ENCODE measurements around the gene NDOR1.

NDOR1 gene

DNA sequence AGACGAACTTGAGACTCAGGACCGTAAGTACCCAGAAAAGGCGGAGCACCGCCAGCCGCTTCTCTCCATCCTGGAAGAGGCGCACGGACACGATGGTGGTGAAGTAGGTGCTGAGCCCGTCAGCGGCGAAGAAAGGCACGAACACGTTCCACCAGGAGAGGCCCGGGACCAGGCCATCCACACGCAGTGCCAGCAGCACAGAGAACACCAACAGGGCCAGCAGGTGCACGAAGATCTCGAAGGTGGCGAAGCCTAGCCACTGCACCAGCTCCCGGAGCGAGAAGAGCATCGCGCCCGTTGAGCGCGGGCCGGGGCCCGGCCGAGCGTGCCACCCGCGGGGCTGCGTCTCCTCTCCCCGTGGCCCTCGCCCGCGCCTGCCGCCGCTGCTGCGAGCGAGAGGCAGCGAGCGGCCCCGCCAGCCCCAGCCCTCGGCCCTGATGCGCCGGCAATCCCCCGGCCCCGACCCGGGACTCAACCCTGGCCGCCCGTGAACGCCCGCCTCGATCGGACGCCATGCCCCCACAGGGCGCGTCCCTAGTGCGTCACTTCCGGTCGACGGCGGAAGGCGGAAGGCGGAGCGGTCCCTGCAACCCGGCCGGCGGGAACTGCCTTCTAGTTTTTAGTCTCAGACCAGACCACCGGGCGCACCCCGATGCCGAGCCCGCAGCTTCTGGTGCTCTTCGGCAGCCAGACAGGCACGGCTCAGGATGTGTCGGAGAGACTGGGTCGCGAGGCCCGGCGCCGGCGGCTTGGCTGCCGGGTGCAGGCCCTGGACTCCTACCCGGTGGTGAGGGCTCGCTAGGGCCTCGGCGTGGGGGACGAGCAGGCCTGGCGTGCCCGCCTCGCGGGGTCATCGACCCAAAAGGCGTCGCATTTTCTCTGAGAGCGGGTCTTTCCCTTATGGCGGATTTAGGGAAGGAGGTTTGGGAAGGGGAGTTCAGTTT, at the start of gene NDOR1, which contains the start of gene TMEM203:
Gene NDOR1 (plus strand): TSS at position 575 of the 944 bp plus-strand sequence. CDS start 78 bp downstream, at position 653.
Gene TMEM203 (minus strand): TSS at position 523 of the 944 bp plus-strand sequence. CDS start 234 bp downstream, at position 289.
- DNase-seq (ENCODE audit: low read depth in 3 of 3) = peak; percentile 93 to 94 (median 94)

DNA sequence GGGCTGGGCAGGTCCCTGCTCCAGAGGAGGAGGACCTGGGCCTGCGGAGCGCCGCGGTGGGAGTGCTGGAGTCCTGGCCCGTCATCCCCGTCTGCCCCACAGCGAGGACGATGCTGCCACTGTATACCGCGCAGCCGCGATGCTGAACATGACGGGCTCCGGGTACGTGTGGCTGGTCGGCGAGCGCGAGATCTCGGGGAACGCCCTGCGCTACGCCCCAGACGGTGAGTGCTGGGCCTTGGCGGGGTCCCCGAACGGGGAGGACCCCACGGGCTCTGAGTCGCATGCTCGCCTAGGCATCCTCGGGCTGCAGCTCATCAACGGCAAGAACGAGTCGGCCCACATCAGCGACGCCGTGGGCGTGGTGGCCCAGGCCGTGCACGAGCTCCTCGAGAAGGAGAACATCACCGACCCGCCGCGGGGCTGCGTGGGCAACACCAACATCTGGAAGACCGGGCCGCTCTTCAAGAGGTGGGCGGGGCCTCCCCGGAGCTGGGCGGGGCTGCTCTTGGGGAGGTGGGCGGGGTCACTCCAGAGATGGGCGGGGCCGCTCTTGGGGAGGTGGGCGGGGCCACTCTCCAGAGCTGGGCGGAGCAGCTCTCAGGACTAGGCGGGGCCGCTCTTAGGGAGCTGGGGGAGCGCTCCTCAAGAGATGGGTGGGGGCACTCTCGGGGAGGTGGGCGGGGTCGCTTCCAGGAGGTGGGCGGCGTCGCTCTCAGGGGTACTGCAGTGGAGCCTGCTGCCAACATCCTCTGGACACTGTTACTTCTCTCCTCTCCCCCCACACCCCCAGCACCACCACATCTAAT, 48.7 kb upstream of the NDOR1 start:
- peak; percentile 22 to 62 (median 31) for DNase-seq (ENCODE audit: low read depth in 3 of 3)

DNA sequence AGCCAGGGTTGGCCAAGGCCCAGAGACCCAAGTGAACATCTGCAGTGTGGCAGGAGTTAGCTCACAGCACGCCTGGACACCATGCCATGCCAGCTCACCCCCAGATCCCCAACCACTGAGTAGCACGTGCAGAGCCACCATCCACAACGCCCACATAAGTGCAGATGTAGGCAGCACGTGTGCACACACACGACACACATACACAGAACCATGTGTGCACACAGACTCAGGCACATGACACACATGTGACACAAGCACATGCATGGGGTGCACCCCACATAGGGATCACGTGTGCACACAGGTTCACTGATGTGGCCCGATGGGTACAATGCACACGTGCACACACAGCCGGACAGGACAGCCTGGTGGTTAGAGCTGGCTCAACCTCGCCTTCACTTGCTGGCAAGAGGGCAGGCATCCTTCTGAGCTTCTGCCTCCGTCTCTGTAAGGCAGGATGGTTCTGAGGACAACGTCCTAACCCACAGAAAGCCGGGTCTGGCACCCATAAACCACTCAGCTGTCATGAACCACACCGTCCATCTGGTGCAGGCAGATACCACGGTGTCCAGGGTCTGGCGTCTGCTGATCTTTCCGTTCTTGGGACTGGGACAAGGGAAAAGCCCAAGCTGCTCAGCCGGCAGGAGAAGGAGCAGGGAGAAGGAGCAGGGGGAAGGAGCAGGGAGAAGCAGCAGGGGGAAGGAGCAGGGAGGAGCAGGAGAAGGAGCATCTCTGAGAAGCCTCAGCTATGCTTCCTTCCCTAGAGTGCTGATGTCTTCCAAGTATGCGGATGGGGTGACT, 47.7 kb upstream of the NDOR1 start:
- DNase-seq (ENCODE audit: low read depth in 3 of 3) = no peak

DNA sequence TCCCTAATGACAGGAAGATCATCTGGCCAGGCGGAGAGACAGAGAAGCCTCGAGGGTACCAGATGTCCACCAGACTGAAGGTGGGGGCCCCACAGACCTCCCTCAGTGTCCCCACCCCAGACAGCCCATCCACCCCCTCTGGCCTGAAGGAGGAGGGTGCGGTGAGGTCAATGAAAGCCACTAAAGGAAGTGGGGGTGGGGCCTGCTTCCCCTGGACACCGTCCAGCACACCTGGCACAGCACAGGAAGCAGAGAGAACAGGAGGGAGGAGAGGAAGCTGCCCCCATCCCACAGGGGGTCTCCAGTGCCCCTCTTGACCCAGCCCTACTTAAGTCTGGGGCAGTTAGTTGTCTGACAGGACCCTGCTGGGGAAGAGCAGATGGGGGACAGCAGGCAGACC, 46.9 kb upstream of the NDOR1 start:
- no peak for DNase-seq (ENCODE audit: low read depth in 3 of 3)

DNA sequence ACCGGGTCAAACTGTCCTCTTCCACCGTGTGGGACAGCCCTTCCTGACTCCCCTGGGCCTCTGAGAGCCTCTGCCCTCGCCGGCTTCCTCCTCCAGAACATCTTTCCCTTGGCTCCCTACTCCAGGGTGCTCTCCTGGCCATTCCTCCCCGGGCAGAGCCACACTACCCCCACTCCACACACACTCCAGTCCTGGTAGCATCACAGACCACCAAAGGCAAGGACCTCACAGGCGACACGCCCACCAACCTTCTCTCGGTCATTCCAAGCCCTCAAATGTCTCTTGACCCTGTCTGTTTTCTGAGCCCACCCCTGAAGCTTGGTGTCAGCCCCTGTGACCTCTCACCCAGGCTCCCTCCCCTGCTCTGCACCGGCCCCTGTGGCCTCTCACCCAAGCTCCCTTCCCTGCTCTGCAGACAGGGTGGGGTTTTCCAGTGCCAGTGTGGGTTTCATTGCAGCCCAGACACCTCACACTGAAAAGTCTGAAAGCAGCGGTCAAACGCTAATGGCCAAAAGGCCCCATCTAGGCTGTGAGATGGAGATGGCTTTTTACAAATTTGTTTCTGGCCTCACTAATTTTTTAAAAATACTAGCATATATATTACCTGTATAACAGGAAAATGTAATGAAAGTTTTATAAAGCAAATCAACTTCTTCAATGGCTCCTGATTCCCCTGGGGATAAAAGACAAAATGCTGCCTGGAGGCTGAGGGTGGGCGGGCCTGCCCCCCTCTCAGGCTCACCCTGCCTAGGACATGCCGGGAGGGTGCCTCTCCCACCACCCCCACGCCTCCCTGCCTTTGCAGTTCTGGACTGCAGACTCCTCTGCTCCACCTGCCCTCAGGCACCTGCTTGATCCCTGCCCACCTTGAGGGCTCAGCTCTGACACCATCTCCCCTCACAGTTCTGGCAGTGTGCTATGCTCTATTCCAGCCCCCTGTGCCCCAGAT, 46.1 kb upstream of the NDOR1 start:
- DNase-seq (ENCODE audit: low read depth in 3 of 3) = no peak

DNA sequence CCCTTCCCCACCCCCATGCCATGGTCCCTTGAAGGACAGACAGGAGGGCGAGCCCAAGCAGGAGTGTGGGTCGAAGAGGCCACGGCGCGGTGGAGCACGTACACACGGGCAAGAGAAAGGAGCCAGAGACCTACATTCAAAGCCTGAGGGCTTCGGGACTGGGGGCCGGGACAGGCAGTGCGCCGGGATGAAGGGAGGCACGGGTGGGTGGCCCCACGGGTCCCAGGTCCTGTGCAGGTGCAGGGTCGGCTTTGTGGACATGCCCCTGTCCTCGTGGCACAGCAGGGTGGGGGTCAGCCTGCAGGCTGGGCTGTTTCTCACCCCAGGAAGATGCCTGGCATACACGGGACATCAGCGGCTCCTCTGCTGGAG, 45.5 kb upstream of the NDOR1 start:
- DNase-seq (ENCODE audit: low read depth in 3 of 3) = no peak

DNA sequence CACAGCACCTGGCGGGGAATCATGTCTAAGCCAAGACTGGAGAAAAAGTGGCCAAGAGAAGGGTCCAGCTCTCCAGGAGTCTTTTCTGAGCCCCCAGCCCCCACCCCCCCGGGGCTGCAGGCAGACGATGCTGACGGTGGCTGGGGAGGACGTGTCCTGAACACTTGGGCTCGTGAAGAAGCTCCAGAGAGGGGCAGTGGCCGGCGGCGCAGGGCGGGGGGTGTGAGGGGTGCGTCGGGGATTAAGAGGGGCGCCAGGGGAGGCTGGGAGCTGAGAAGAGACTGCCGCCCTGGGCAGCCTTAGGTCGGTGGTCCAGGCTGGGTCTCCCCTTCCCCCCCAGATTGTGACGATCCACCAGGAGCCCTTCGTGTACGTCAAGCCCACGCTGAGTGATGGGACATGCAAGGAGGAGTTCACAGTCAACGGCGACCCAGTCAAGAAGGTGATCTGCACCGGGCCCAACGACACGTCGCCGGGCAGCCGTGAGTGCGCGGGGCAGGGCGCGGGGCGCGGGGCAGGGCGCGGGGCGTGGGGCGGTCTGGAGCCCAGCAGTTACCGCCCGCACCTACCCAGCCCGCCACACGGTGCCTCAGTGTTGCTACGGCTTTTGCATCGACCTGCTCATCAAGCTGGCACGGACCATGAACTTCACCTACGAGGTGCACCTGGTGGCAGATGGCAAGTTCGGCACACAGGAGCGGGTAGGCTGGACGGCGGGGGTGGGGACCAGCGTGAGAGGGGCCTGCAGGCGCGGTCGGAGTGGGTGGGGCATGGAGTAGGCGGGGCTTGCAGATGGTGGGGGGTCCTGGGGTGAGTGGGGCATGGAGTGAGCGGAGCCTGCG, 44.6 kb upstream of the NDOR1 start:
- DNase-seq (ENCODE audit: low read depth in 3 of 3) = no peak

DNA sequence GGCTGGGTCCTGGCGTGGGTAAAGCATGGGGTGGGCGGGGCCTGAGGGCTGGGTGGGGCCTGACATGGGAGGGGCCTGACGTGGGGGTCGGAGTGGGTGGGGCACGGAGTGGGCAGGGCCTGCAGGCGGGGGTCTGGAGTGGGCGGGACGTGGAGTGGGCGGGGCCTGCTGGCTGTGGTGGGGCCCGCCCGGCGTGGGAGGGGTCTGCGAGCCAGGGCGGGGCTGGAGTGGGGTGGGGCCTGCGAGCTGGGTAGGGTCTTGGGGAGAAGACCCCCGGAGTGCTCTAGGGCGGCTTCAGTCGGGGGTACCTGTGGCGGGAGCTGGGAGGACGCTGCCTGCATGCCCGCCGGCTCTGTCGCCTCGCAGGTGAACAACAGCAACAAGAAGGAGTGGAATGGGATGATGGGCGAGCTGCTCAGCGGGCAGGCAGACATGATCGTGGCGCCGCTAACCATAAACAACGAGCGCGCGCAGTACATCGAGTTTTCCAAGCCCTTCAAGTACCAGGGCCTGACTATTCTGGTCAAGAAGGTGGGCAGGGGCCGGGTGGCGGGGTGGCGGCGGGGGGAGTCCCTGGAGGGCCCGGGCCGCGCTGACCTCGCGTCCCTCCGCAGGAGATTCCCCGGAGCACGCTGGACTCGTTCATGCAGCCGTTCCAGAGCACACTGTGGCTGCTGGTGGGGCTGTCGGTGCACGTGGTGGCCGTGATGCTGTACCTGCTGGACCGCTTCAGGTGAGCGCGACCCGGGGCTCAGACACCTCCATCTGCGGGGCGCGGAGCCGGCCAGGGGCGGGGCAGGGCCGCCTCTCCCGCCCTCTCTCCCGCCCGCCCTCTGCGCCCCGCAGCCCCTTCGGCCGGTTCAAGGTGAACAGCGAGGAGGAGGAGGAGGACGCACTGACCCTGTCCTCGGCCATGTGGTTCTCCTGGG, 43.7 kb upstream of the NDOR1 start:
- DNase-seq (ENCODE audit: low read depth in 3 of 3) = no peak

DNA sequence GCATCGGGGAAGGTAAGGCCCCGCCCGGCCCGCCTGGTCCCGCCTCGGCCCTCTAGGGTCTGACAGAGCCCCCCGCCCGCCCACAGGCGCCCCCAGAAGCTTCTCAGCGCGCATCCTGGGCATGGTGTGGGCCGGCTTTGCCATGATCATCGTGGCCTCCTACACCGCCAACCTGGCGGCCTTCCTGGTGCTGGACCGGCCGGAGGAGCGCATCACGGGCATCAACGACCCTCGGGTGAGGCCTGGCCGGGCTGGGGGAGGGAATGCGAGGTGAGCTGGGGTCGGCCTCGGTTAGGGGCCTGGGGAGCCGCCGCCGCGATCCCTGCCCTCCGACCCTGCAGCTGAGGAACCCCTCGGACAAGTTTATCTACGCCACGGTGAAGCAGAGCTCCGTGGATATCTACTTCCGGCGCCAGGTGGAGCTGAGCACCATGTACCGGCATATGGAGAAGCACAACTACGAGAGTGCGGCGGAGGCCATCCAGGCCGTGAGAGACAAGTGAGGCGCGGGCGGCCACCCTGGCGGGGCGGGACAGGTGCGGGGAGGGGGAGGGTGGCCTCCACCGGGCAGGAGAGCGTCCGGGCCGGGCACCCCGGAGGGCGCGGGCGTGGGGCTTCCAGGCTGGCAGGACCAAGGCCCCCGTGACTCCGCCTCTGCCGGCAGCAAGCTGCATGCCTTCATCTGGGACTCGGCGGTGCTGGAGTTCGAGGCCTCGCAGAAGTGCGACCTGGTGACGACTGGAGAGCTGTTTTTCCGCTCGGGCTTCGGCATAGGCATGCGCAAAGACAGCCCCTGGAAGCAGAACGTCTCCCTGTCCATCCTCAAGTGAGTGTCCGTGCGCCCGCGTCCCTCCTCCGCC, 42.8 kb upstream of the NDOR1 start:
- no peak for DNase-seq (ENCODE audit: low read depth in 3 of 3)

DNA sequence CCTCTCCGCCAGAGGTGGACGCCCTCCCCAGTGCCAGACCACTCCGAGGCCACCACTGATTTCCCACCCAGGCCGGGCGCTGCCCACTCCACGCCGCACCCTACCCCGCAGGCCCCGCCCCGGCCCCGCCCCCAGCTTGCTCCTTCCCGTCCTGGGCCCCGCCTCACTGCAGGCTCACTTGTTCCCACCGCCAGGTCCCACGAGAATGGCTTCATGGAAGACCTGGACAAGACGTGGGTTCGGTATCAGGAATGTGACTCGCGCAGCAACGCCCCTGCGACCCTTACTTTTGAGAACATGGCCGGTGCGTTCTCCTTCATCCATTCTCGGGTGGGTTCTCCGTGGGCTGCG, 42.2 kb upstream of the NDOR1 start:
- no peak for DNase-seq (ENCODE audit: low read depth in 3 of 3)

DNA sequence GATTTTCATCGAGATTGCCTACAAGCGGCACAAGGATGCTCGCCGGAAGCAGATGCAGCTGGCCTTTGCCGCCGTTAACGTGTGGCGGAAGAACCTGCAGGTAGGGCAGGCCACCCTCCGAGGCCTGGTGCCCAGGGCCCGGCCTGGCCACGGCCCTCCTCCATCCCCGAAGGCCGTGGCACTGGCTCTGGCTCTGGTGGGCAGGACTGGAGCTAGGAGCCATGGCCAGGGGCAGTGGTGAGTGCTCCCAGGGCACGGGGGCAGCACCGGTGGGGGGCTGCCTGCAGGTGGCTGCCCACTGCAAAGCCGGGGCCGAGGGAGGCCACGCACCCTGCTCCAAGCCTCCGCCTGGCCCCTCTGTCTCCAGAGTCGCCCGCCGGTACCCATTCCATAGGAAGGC, 41.7 kb upstream of the NDOR1 start:
- no peak for DNase-seq (ENCODE audit: low read depth in 3 of 3)

DNA sequence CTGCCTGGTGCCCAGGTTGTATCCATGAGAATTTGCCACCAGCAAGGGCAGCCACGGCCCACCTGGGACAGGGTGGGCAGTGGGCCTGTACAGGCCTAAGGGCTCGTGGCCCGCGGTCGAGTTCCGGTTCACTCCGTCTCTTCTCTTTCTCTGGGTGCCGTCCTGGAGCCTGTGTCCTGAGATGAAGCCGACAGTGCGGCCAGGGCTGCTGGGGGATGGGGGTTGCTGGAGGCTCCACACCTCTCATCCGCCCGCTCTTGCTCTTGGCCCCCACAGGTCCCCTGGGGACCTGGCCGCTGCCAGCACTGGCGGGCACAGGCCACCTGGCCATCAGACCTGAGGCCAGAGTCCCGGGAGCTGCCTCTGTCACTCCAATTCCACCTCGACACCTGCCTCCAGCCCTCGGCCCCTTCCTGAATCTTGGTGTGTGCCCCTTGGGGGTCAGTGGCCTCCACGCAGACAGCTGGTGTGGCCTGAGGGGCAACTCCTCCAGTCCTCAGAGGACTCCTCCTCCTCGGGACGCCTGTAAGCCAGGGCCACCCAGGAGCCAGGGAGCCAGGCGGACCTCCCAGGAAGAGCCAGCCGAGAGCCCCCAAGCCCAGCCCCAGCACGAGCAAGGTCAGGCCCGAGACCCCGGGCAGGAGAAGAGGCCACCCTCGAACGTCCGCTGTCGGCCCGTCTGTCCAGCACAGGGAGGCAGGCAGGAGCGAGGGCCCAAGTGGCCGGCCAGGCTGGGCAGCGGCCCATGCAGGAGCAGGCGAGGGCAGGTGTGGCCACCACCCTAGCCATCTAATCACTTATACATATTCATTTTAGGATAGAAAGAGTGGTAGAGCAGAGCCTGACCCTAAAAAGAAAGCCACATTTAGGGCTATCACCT, 40.9 kb upstream of the NDOR1 start:
- DNase-seq (ENCODE audit: low read depth in 3 of 3) = no peak

DNA sequence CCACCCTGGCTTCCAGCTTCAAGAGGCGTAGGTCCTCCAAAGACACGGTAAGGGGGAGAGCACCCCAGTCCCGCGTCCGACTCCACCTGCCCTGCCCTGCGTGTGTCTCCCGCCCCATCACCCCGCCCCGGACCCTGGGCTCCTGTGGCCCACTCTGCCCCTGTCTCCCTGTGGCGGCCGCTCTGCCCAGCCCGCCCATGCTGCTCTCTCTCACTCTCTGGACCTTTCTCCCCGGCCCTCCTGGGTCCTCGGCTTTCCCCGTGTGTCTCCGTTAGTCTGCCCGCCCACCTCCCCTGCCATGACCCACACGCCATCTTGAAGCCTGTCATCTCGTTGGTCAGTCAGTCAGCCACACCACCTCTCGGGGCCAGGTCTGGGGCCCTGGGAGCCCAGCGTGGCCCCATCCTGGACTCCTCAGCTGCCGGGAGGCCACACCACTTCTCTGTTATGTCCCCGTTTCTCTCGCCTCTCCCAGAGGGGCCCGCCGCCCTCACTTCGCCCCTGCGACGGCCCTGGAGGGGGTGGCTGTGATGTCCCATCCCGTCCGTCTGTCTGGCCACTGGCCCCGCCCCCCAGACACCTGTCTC, 40.2 kb upstream of the NDOR1 start:
- DNase-seq (ENCODE audit: low read depth in 3 of 3) = no peak

DNA sequence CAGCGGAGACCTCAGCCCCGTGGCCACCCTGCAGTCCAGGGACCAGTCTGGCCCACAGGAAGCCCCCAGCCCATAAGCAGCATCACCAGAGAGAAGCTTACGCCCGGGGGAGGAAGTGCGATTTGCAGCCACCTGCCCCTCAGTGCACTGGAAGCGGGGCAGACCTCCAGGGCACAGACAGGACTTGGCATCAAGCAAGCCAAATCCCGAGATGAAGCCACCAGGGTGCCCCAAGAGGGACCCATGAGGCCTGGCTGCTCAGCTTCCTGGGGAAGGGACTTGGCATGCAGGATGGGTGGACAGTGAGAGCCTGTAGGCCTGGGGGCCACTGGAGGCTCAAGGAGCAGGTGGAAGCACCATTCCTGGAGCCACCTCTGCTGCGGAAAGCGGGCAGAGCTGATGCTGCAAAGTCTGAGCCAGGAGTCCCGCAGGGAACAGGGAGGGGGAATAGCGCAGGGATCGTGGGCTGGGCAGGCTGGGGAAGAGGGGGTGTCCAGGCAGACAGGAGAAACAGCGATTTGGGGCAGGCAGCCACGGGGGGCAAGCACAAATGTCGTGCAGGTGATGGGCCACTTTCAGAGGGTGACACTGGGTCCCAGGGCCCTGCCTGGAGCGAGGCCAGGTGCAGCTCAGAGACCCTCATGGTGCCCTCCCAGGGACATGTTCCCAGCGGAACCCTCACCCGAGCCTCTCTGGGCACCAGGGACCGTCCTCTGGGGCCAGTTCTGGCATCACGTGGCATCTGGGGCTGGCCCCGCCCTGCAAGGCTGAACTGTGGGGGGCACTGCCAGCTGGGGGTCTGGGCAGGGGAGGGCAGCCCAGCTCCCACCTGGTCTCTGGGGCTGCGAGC, 38.9 kb upstream of the NDOR1 start:
- no peak for DNase-seq (ENCODE audit: low read depth in 3 of 3)

DNA sequence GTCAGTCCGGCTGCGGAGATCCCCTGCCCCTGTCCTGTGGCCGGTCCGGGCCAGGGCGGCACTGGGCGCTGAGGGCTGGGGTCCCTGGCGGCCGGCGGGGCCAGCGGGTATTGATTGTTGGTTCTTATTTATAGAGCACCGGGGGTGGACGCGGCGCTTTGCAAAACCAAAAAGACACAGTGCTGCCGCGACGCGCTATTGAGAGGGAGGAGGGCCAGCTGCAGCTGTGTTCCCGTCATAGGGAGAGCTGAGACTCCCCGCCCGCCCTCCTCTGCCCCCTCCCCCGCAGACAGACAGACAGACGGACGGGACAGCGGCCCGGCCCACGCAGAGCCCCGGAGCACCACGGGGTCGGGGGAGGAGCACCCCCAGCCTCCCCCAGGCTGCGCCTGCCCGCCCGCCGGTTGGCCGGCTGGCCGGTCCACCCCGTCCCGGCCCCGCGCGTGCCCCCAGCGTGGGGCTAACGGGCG, 38.2 kb upstream of the NDOR1 start:
- DNase-seq (ENCODE audit: low read depth in 3 of 3) = no peak

All from stimulated activated CD4-positive, alpha-beta T cell treated with anti-CD3 and anti-CD28 coated beads, TNF-alpha, amount 100 ng/mL, for 24 hours (primary cell).